Regular cardiac myocyte (primary cell): ENCODE data around the gene PGP. TPM values are rescaled to one million over a fixed set of nuclear protein-coding genes. Genes with fewer than 3 reads are reported as not detected.

Experiments used
- total RNA-seq: library from RNA; depleted of rRNA; stranded (reverse); fragments of >200 nt; gene quantifications from 2 replicates; pipeline ENCODE4 v1.2.3, GENCODE V29; 2014

Gene PGP, protein sequence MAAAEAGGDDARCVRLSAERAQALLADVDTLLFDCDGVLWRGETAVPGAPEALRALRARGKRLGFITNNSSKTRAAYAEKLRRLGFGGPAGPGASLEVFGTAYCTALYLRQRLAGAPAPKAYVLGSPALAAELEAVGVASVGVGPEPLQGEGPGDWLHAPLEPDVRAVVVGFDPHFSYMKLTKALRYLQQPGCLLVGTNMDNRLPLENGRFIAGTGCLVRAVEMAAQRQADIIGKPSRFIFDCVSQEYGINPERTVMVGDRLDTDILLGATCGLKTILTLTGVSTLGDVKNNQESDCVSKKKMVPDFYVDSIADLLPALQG
- total RNA-seq = 10.1 and 22.8 TPM in 2 replicates

DNA sequence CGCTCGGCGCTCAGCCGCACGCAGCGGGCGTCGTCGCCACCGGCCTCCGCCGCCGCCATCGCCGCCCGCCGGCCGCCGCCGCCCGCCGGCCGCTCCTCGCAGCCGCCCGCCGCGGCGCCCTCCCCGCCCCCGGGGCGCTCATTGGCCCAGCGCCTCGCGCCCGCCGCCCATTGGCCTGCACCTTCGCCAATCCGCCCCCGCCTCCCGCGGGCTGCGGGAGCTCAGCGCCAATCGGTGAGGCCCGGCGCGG lies at the start of gene PGP:
TSS of gene PGP (minus strand) at position 122 of the 250 bp plus-strand sequence. CDS start at position 59, 63 bp downstream.

DNA sequence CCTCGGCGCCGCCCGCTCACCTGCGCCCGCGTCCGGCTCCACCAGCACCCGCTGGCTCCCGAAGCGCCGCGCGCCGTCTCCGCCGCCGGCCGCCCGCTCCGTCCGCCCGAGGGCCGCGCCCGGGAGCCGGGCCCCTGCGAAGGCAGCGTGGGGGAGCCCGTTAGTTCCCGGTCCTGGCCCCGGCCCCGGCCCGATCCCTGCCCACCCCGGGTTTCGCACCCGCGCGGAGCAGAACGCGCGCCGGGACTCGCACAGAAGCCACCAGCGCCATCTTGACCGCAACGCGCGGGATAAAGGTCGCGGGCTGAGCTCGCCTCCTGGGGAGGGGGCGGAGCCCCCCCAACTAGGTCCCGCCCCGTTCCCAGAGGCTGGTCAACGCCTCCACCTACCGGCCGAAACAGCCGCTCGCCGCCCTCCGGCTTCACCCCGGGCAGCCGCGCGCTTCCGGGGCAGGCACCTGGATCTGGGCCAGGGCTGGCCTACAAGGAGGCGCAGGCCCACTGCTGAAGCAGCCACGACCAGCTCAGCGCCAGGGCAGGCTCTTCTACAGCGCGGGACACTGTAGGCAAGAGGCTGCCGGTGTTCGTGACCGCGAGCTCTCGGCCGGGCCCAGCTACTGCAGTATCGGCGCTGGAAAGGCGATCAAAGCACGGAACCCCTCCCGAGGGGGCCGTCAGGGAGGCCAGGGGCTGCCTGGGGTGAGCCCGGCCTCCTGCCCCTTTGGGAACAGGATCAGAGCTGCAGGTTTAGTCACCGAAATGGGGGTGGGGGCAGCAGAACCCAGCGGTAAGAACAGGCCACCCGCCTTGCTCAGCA lies 36.9 kb upstream of the PGP start, which contains the start of gene ECI1:
TSS of gene ECI1 (minus strand) at position 292 of the 816 bp plus-strand sequence. CDS start at position 271, 21 bp downstream.

DNA sequence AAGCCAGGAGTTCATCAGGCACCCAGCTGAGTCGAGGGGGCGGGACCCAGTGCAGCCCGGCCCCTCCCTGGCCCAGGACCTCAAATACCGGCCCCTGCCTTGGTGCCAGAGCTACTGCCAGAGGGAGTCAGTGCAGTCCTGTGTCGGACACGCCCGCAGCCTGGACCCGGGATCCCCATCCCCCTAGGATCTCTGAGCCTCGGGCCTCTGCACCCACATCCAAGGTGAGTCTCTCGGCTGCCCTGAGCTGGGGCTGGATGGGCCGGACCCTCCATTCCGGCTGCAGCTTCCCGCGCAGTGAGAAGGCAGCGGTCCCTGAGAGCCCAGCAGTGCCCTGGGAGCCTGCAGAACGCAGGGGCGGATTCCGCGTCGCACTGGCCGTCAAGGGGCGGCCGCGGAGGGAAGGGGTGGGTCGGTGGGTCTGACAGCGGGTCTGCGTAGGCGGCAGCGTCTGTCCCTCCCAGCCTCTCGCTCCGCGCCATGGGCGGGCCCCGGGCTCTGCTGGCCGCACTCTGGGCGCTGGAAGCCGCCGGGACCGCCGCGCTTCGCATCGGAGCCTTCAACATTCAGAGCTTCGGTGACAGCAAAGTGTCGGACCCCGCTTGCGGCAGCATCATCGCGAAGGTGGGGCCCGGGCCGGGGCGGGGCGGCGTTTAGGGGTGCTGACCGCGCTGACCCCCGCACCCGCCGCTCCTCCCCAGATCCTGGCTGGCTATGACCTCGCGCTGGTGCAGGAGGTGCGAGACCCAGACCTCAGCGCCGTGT lies 21.9 kb upstream of the PGP start, which contains the start of gene DNASE1L2:
TSS of gene DNASE1L2 (plus strand) at position 108 of the 765 bp plus-strand sequence. CDS start at position 481, 373 bp downstream.

DNA sequence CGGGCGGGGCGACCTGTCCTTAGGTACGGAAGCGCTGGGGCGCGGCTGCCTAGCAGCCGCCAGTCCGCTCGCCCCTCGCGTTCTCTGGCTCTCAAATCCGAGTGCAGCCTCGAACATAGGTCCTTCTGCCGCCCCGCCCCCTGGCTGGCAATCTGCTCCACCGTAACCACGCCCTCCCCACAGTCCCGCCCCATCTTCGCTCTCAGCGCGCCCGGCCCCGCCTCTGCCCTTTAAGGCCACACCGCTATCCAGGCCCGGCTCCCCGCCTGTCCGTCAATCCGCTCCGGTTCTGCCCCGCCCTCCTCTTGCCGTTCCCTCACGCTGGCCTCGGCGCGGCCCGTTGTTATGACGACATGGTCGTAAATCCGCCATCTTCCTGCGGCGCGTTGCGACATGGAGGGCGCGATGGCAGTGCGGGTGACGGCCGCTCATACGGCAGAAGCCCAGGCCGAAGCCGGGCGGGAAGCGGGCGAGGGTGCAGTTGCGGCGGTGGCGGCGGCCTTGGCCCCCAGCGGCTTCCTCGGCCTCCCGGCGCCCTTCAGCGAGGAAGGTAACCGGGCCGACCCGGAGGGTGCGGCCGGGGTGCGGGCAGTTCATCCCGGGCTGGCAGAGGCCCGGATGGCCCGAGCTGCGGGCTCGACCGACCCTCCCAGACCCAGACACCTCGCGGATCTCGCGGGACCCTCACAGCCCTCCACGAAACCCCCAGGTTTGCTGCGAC lies 8.7 kb upstream of the PGP start, which contains the start of gene E4F1:
TSS of gene E4F1 (plus strand) at position 371 of the 721 bp plus-strand sequence. CDS start at position 394, 23 bp downstream.

DNA sequence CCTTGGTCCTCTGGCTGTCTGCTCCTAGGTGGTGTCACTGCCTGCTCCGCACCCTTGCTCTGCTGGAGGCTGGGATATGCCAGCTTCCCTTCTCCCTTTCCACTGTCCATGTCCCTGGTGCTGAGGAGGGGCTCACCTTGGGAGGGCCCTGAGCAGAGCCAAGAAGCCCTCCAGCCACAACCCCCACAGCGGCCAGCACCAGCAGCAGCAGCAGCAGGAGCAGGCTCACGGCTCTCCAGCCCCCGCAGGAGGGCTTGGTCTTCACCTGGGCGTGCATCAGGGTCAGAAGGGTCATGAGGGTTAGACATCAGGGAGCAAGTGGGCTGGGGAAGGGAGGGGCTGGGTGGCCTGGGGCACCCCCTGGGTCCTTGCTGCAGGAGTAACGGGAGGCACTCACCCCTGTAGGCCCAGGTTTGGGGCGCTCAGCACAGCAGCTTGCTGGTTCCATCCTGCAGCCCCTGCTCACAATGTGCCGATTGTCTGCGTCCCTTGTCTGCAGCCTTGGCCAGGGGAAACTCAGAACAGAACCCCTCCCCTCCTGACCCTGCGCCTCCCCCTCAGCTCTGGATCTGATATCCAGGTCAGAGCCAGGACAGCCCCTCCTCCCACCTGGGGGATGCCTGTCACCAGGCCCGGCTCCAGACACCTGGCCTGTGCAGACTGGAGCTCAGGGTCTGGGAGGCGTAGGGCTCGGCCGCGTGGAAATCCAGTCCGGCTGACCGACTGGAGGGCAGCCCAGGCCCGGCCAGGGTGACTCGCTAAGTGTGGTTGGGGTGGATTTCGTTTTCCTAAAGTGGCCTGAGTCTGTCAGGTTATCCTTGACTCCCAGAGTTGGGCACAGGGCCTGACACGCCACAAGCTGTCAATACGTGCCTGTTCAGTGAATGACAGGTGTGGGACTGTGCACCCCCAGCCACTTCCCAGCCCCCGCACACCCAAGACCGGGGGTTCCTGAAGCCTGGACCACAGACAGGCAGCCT lies 4.0 kb downstream of the PGP start, which contains the start of gene BRICD5:
TSS of gene BRICD5 (minus strand) at position 478 of the 980 bp plus-strand sequence. CDS start at position 448, 30 bp downstream.

DNA sequence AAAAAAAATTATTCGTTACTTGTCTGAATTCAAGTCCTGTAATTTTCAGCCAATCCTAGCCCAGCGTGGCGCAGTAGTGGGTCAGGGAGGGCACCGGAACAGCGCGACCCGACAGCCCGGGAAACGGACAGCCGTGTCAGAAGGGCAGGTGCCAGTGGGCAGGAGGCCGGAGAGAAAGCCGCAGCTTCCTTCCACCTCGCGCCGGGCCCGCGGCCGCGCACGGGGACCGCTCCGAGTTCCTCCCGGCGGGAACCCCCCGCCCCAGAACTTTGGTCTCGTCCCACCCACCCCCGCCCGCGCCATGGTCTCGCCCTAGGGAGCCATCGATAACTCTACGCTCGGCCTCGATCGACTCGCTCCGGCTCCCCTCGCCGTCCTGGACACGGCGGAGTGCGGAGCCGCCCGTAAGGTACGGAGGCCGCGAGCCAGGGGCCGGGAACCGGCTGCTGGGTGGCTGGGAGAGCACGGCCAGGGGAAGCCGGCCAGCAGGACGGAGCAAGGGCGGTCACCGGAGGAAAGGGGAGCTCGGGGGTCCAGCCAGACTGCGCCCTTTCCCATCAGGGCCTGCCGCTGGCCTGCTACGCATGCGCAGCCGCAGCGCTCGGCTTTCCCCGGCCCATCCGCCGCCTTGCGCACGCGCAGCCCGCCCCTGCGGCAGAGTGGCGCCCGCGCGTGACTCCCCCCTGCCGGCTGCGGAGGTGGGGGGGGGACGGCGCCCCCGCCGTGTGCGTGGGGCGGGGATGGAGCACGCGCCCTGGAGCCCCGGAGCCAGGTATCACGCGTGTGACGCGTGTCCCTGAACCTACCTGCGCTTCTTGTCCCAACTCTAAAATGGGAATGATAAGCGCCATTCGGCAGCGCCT lies 9.3 kb downstream of the PGP start, which contains the start of gene MLST8:
TSS of gene MLST8 (plus strand) at position 351 of the 863 bp plus-strand sequence. CDS start 632 bp downstream, outside the sequence.

DNA sequence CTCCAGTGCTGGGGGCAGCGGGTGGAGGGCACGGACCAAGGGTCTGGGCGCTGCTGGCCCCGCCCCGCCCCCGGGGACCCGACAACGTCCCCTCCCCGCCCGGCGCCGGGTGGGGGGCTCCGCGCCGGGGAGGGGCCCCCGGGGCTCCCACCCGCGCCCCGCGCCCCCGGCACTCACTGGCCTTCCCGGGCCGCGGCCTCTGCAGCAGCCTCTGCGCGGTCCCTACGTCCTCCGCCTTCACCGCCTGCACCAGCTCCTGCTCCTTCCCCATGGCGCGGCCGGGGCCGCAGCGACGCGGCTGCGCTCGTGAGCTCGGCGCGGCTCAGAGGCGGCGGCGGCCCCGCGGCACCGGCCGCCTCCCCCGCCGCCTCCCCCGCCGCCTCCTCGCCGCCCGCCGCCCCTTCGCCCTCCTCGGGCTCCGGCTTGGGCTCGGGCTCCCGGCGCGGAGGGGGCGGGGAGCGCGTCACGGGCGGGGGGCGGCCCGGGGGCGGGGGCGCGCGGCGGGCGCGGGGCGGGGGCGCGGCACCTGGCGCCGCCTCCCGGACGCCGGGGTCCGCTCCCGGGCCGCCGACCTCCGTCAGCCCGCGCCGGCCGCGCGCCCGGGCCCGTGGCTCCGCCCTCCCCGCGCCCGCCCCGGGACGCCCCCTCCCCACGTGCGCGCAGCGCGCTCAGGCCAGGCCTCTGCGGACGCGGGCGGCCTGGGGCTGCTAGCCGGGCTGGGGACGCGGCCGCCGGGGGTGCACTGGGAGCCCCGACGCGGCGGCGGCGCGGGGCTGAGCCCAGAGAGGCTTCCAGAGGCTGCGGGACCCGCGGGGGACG lies 18.3 kb downstream of the PGP start, which contains the start of gene CASKIN1:
TSS of gene CASKIN1 (minus strand) at position 444 of the 819 bp plus-strand sequence. CDS start at position 271, 173 bp downstream.

Other genes with a start within 250 kb of the PGP start
- gene RNF151, start 248.0 kb downstream of the PGP start, total RNA-seq = not detected in 2 replicates
- gene TBL3, start 242.8 kb downstream of the PGP start, total RNA-seq = 27.1 and 56.0 TPM in 2 replicates
- gene NOXO1, start 233.4 kb downstream of the PGP start, total RNA-seq = under 0.01 TPM in 1 of 2 replicates, not detected in the other
- gene GFER, start 230.6 kb downstream of the PGP start, total RNA-seq = 9.0 and 10.2 TPM in 2 replicates
- 2.3 and 2.8 TPM in 2 replicates for gene SYNGR3, start 224.9 kb downstream of the PGP start, total RNA-seq
- gene ZNF598, start 205.0 kb downstream of the PGP start, total RNA-seq = 8.5 and 21.1 TPM in 2 replicates
- 0.28 and 0.58 TPM in 2 replicates for gene NPW, start 195.1 kb downstream of the PGP start, total RNA-seq
- 20.6 and 41.8 TPM in 2 replicates for gene NHERF2, start 187.9 kb downstream of the PGP start, total RNA-seq
- gene NTHL1, start 167.0 kb downstream of the PGP start, total RNA-seq = 20.6 and 28.9 TPM in 2 replicates
- gene TSC2, start 166.9 kb downstream of the PGP start, total RNA-seq = 35.9 and 45.7 TPM in 2 replicates
- 96.4 and 129 TPM in 2 replicates for gene PKD1, start 78.9 kb downstream of the PGP start, total RNA-seq
- gene RAB26, start 66.2 kb downstream of the PGP start, total RNA-seq = 0.56 and 0.58 TPM in 2 replicates
- 33.8 and 44.3 TPM in 2 replicates for gene TRAF7, start 59.1 kb downstream of the PGP start, total RNA-seq
- gene CASKIN1, start 18.2 kb downstream of the PGP start, total RNA-seq = 0.19 and 0.56 TPM in 2 replicates
- gene MLST8, start 9.4 kb downstream of the PGP start, total RNA-seq = 20.3 and 34.1 TPM in 2 replicates
- 0.77 and 1.7 TPM in 2 replicates for gene BRICD5, start 4.0 kb downstream of the PGP start, total RNA-seq
- 28.6 and 35.0 TPM in 2 replicates for gene E4F1, start 8.8 kb upstream of the PGP start, total RNA-seq
- 0.56 and 0.58 TPM in 2 replicates for gene DNASE1L2, start 21.6 kb upstream of the PGP start, total RNA-seq
- gene ECI1, start 36.7 kb upstream of the PGP start, total RNA-seq = 21.4 and 30.5 TPM in 2 replicates
- gene RNPS1, start 53.3 kb upstream of the PGP start, total RNA-seq = 39.2 and 117 TPM in 2 replicates
- gene ABCA3, start 125.9 kb upstream of the PGP start, total RNA-seq = 2.1 and 2.8 TPM in 2 replicates
- gene CCNF, start 214.6 kb upstream of the PGP start, total RNA-seq = 4.2 and 37.0 TPM in 2 replicates
- gene TEDC2, start 245.3 kb upstream of the PGP start, total RNA-seq = 1.7 and 12.5 TPM in 2 replicates